Measurements from ENCODE around the gene KLRF2. TPM values are rescaled to one million over a fixed set of nuclear protein-coding genes. Genes with fewer than 3 reads are reported as not detected.

The KLRF2 gene
- total RNA-seq, 1 donor from 2014 or later, result not detected

- H3K27ac Mint-ChIP-seq (ENCODE audit: unreplicated experiment), result no peak overlapping the region
- DNase-seq (ENCODE audit: low spot score), result no peak
- H3K4me3 Mint-ChIP-seq (ENCODE audit: unreplicated experiment), result no peak overlapping the region
- H3K27me3 Mint-ChIP-seq (ENCODE audit: unreplicated experiment), result peaks cover 5% of the 10 kb centered on the region
- TF ChIP-seq CTCF (IDR thresholded peaks at IDR 0.05; ENCODE audit: unreplicated experiment), result no peak
- H3K4me1 Mint-ChIP-seq (ENCODE audit: unreplicated experiment), result peaks cover 4% of the 10 kb centered on the region
- peaks cover 19% of the 10 kb centered on the region for H3K9me3 Mint-ChIP-seq (ENCODE audit: unreplicated experiment)
- H3K36me3 Mint-ChIP-seq (ENCODE audit: low read depth, unreplicated experiment), result peaks cover 29% of the 10 kb centered on the region
Observed at GRCh38 chr12:9908350-9908749, 27.1 kb downstream of the KLRF2 start.

GRCh38 chr12:9909724-9910123 lies 28.4 kb downstream of the KLRF2 start:
- no peak for DNase-seq (ENCODE audit: low spot score)
- peaks cover 29% of the 10 kb centered on the region for H3K36me3 Mint-ChIP-seq (ENCODE audit: low read depth, unreplicated experiment)
- peaks cover 4% of the 10 kb centered on the region for H3K4me1 Mint-ChIP-seq (ENCODE audit: unreplicated experiment)
- H3K9me3 Mint-ChIP-seq (ENCODE audit: unreplicated experiment), result peaks cover 19% of the 10 kb centered on the region
- peaks cover 5% of the 10 kb centered on the region for H3K27me3 Mint-ChIP-seq (ENCODE audit: unreplicated experiment)
- no peak overlapping the region for H3K27ac Mint-ChIP-seq (ENCODE audit: unreplicated experiment)
- TF ChIP-seq CTCF (IDR thresholded peaks at IDR 0.05; ENCODE audit: unreplicated experiment), result no peak
- H3K4me3 Mint-ChIP-seq (ENCODE audit: unreplicated experiment), result no peak overlapping the region

- no peak for DNase-seq (ENCODE audit: low spot score)
- Mint-ChIP-seq H3K27me3 (ENCODE audit: unreplicated experiment) (peaks cover 6% of the 10 kb centered on the region), H3K4me1 (ENCODE audit: unreplicated experiment) (peaks cover 4% of the 10 kb centered on the region), H3K27ac (ENCODE audit: unreplicated experiment) (no peak overlapping the region), H3K9me3 (ENCODE audit: unreplicated experiment) (peaks cover 19% of the 10 kb centered on the region), H3K4me3 (ENCODE audit: unreplicated experiment) (no peak overlapping the region), H3K36me3 (ENCODE audit: low read depth, unreplicated experiment) (peaks cover 29% of the 10 kb centered on the region)
- no peak for TF ChIP-seq CTCF (IDR thresholded peaks at IDR 0.05; ENCODE audit: unreplicated experiment)
Observed at GRCh38 chr12:9910716-9911421, 29.6 kb downstream of the KLRF2 start.

- Mint-ChIP-seq H3K4me3 (ENCODE audit: unreplicated experiment) (no peak overlapping the region), H3K27me3 (ENCODE audit: unreplicated experiment) (peaks cover 6% of the 10 kb centered on the region), H3K9me3 (ENCODE audit: unreplicated experiment) (peaks cover 19% of the 10 kb centered on the region), H3K36me3 (ENCODE audit: low read depth, unreplicated experiment) (peaks cover 29% of the 10 kb centered on the region), H3K4me1 (ENCODE audit: unreplicated experiment) (peaks cover 4% of the 10 kb centered on the region), H3K27ac (ENCODE audit: unreplicated experiment) (no peak overlapping the region)
- DNase-seq (ENCODE audit: low spot score), result no peak
- no peak for TF ChIP-seq CTCF (IDR thresholded peaks at IDR 0.05; ENCODE audit: unreplicated experiment)
Observed at GRCh38 chr12:9911708-9912107, 30.4 kb downstream of the KLRF2 start.

- H3K9me3 Mint-ChIP-seq (ENCODE audit: unreplicated experiment), result no peaks in the 10 kb centered on the region
- H3K4me3 Mint-ChIP-seq (ENCODE audit: unreplicated experiment), result no peak overlapping the region
- no peak for TF ChIP-seq CTCF (IDR thresholded peaks at IDR 0.05; ENCODE audit: unreplicated experiment)
- H3K4me1 Mint-ChIP-seq (ENCODE audit: unreplicated experiment), result no peaks in the 10 kb centered on the region
- no peak for DNase-seq (ENCODE audit: low spot score)
- H3K27ac Mint-ChIP-seq (ENCODE audit: unreplicated experiment), result no peak overlapping the region
- H3K36me3 Mint-ChIP-seq (ENCODE audit: low read depth, unreplicated experiment), result peaks cover 5% of the 10 kb centered on the region
- H3K27me3 Mint-ChIP-seq (ENCODE audit: unreplicated experiment), result peaks cover 3% of the 10 kb centered on the region
Observed at GRCh38 chr12:9919443-9919842, 38.2 kb downstream of the KLRF2 start.

All from endothelial cell (in vitro differentiated cells).